ENCODE data around the gene THAP7. TPM values are rescaled to one million over a fixed set of nuclear protein-coding genes. Genes with fewer than 3 reads are reported as not detected.
A peak's percentile ranks its signal among the peaks of the same experiment; 100 is the strongest.

The THAP7 gene
- total and polyA plus RNA-seq, 2 of the 13 experiments (the other 11 are each of a cell fraction or from before 2014, with no cell fraction given): 13.0 to 25.5 TPM

DNA sequence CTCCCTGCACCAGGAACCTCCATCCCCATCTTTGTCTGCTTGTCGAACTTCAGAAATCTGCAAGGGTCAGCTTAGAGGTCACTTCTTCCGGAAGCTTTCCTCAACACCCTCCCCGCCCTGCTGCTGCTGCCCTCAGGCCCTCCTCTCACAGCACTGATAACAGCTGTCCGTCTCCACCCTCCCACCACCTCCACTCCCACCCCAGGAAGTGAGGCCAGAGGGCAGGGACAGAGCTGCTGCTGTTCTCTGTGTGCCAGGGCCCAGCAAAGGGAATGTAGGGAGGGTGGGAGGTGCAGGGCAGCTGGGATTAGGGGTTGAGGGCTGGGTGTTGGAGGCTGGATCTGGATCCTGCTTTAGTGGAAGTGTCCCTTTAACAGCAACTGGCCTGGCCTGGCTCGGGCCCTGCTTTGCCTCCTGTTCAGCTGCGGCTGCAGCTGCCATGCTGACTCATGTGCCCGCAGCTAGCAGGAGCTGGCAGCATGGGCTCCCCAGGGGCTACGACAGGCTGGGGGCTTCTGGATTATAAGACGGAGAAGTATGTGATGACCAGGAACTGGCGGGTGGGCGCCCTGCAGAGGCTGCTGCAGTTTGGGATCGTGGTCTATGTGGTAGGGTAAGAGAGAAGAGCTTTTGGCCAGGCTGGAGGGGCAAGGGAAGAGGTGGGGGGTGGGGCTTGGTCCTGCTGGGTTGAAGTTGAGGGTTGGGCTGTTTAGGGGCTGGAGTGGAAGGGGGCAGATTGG is 13.0 kb upstream of the THAP7 start, which contains the start of gene P2RX6 (continued):
- no peak for TF ChIP-seq KAT2B (IDR thresholded peaks at IDR 0.05; ENCODE audit: borderline replicate concordance, low read depth, low read length)
- TF ChIP-seq ZNF605 (CRISPR knock-in tag; IDR thresholded peaks at IDR 0.05): no peak
- no peak for TF ChIP-seq ELF4 (CRISPR knock-in tag; IDR thresholded peaks at IDR 0.05; ENCODE audit: borderline replicate concordance)
- TF ChIP-seq, protein P1, sequence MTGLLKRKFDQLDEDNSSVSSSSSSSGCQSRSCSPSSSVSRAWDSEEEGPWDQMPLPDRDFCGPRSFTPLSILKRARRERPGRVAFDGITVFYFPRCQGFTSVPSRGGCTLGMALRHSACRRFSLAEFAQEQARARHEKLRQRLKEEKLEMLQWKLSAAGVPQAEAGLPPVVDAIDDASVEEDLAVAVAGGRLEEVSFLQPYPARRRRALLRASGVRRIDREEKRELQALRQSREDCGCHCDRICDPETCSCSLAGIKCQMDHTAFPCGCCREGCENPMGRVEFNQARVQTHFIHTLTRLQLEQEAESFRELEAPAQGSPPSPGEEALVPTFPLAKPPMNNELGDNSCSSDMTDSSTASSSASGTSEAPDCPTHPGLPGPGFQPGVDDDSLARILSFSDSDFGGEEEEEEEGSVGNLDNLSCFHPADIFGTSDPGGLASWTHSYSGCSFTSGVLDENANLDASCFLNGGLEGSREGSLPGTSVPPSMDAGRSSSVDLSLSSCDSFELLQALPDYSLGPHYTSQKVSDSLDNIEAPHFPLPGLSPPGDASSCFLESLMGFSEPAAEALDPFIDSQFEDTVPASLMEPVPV (CRISPR knock-in tag; IDR thresholded peaks at IDR 0.05): no peak
- no peak for TF ChIP-seq ZNF850 (CRISPR knock-in tag; conservative IDR thresholded peaks at IDR 0.05)
- TF ChIP-seq ZNF24 (IDR thresholded peaks at IDR 0.05): no peak
- no peak for TF ChIP-seq MTA3 (CRISPR knock-in tag; IDR thresholded peaks at IDR 0.05)
- TF ChIP-seq MED1 (CRISPR knock-in tag; IDR thresholded peaks at IDR 0.05): peak; percentile 48
- TF ChIP-seq, protein P2, sequence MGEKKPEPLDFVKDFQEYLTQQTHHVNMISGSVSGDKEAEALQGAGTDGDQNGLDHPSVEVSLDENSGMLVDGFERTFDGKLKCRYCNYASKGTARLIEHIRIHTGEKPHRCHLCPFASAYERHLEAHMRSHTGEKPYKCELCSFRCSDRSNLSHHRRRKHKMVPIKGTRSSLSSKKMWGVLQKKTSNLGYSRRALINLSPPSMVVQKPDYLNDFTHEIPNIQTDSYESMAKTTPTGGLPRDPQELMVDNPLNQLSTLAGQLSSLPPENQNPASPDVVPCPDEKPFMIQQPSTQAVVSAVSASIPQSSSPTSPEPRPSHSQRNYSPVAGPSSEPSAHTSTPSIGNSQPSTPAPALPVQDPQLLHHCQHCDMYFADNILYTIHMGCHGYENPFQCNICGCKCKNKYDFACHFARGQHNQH (CRISPR knock-in tag; IDR thresholded peaks at IDR 0.05): no peak
- TF ChIP-seq, protein P3, sequence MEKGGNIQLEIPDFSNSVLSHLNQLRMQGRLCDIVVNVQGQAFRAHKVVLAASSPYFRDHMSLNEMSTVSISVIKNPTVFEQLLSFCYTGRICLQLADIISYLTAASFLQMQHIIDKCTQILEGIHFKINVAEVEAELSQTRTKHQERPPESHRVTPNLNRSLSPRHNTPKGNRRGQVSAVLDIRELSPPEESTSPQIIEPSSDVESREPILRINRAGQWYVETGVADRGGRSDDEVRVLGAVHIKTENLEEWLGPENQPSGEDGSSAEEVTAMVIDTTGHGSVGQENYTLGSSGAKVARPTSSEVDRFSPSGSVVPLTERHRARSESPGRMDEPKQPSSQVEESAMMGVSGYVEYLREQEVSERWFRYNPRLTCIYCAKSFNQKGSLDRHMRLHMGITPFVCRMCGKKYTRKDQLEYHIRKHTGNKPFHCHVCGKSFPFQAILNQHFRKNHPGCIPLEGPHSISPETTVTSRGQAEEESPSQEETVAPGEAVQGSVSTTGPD (CRISPR knock-in tag; IDR thresholded peaks at IDR 0.05): no peak
- 0 out of 2 replicates have a peak, but pooled peaks have one; percentile 33 for TF ChIP-seq BCL6 (CRISPR knock-in tag; IDR thresholded peaks at IDR 0.05)
- no peak for TF ChIP-seq PCBP1 (IDR thresholded peaks at IDR 0.05; ENCODE audit: borderline replicate concordance, low read depth, low read length)
- TF ChIP-seq, protein P4, sequence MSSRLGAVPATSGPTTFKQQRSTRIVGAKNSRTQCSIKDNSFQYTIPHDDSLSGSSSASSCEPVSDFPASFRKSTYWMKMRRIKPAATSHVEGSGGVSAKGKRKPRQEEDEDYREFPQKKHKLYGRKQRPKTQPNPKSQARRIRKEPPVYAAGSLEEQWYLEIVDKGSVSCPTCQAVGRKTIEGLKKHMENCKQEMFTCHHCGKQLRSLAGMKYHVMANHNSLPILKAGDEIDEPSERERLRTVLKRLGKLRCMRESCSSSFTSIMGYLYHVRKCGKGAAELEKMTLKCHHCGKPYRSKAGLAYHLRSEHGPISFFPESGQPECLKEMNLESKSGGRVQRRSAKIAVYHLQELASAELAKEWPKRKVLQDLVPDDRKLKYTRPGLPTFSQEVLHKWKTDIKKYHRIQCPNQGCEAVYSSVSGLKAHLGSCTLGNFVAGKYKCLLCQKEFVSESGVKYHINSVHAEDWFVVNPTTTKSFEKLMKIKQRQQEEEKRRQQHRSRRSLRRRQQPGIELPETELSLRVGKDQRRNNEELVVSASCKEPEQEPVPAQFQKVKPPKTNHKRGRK (CRISPR knock-in tag; IDR thresholded peaks at IDR 0.05): no peak
- TF ChIP-seq PHB2 (IDR thresholded peaks at IDR 0.05; ENCODE audit: partially characterized antibody): no peak
- peak; percentile 75 for TF ChIP-seq ZNF292 (CRISPR knock-in tag; IDR thresholded peaks at IDR 0.05; ENCODE audit: borderline replicate concordance, low read depth)
- TF ChIP-seq, protein P5, sequence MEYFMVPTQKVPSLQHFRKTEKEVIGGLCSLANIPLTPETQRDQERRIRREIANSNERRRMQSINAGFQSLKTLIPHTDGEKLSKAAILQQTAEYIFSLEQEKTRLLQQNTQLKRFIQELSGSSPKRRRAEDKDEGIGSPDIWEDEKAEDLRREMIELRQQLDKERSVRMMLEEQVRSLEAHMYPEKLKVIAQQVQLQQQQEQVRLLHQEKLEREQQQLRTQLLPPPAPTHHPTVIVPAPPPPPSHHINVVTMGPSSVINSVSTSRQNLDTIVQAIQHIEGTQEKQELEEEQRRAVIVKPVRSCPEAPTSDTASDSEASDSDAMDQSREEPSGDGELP (IDR thresholded peaks at IDR 0.05; ENCODE audit: borderline replicate concordance, low read depth): peak; percentile 89; the same call in 1 of the 2 replicates
- TF ChIP-seq ATF7 (IDR thresholded peaks at IDR 0.05): no peak
- no peak for TF ChIP-seq ATF7 (CRISPR knock-in tag; IDR thresholded peaks at IDR 0.05)
- no peak for TF ChIP-seq MZF1 (CRISPR knock-in tag; IDR thresholded peaks at IDR 0.05; ENCODE audit: borderline replicate concordance)
- no peak for TF ChIP-seq ZBTB42 (CRISPR knock-in tag; IDR thresholded peaks at IDR 0.05)
- TF ChIP-seq ZNF274 (CRISPR knock-in tag; IDR thresholded peaks at IDR 0.05): no peak
- no peak for TF ChIP-seq RFX3 (CRISPR knock-in tag; IDR thresholded peaks at IDR 0.05)
- TF ChIP-seq ZNF772 (CRISPR knock-in tag; IDR thresholded peaks at IDR 0.05): no peak
- no peak for TF ChIP-seq HIVEP1 (CRISPR knock-in tag; IDR thresholded peaks at IDR 0.05)
- TF ChIP-seq TP53 (CRISPR knock-in tag; conservative IDR thresholded peaks at IDR 0.05): no peak
- TF ChIP-seq MIER2 (CRISPR knock-in tag; IDR thresholded peaks at IDR 0.05): peak; percentile 76; the same call in 1 of the 2 replicates
